HL-60 (cell line): ENCODE measurements around the gene SP8.

ENCODE experiments used
- DNase-seq, 2 experiments: peaks; one replicate each; pipeline ENCODE4 v3.0.0-alpha.2; 2010 to 2020; ENCODE audit warnings: low read depth in 1 of 2, low spot score in 1 of 2
- H3K27ac ChIP-seq: fragments of 250-450 bp; sonication (Bioruptor Pico); replicated peaks from 2 replicates; pipeline ENCODE4 v1.5.1; 2020; ENCODE audit warnings: mild to moderate bottlenecking, moderate library complexity
- H3K27me3 ChIP-seq: fragments of 250-450 bp; sonication (Bioruptor Pico); 2 replicates; pipeline ENCODE4 v1.5.1; 2021; ENCODE audit warnings: mild to moderate bottlenecking, moderate library complexity; ENCODE audit not compliant: insufficient read depth, poor library complexity, severe bottlenecking
- H3K4me3 ChIP-seq: replicated peaks from 2 replicates; pipeline ENCODE4 v1.5.1; 2011; ENCODE audit warnings: mild to moderate bottlenecking, control low read depth, low read length; ENCODE audit not compliant: insufficient read depth
- CTCF ChIP-seq: IDR thresholded peaks from one replicate; pipeline ENCODE4 v1.5.1; 2011; ENCODE audit warnings: low read length, control low read depth, inconsistent platforms; ENCODE audit not compliant: insufficient read depth
- GABPA ChIP-seq: IDR thresholded peaks from 2 replicates; pipeline ENCODE4 v1.6.1; 2012; ENCODE audit warnings: low read depth
- POLR2AphosphoS5 ChIP-seq: IDR thresholded peaks from 2 replicates; pipeline ENCODE4 v1.6.1; 2012; ENCODE audit warnings: low read depth
- REST ChIP-seq: IDR thresholded peaks from 2 replicates; pipeline ENCODE4 v1.6.1; 2012; ENCODE audit warnings: low read depth; ENCODE audit not compliant: insufficient replicate concordance
- SPI1 ChIP-seq: IDR thresholded peaks from 2 replicates; pipeline ENCODE4 v1.6.1; 2012; ENCODE audit warnings: low read depth, mild to moderate bottlenecking, borderline replicate concordance

Gene SP8

GRCh38 chr7:20791538-20792434 is 5.1 kb upstream of the SP8 start:
- TF ChIP-seq SPI1 (no peak), POLR2AphosphoS5 (no peak), GABPA (no peak), CTCF (no peak)
- no peak overlapping the region for H3K27ac ChIP-seq
- H3K4me3 ChIP-seq, result no peak overlapping the region
- no peak for DNase-seq
- H3K27me3 ChIP-seq, result peaks cover 78% of the 10 kb centered on the region

- H3K4me3 ChIP-seq, result no peak overlapping the region
Observed at GRCh38 chr7:20790375-20790774, 3.7 kb upstream of the SP8 start.

GRCh38 chr7:20788420-20788990 is 1.8 kb upstream of the SP8 start:
- H3K4me3 ChIP-seq, result no peak overlapping the region
- TF ChIP-seq POLR2AphosphoS5, result no peak
- no peak for TF ChIP-seq CTCF
- TF ChIP-seq SPI1, result no peak
- TF ChIP-seq REST, result no peak
- no peak for TF ChIP-seq GABPA
- H3K27ac ChIP-seq, result no peak overlapping the region
- DNase-seq, result no peak
- peaks cover 73% of the 10 kb centered on the region for H3K27me3 ChIP-seq

More at GRCh38 chr7:20790375-20790774, 3.7 kb upstream of the SP8 start:
- Histone ChIP-seq H3K27ac (no peak overlapping the region), H3K27me3 (peaks cover 74% of the 10 kb centered on the region)
- TF ChIP-seq POLR2AphosphoS5 (no peak), SPI1 (no peak), CTCF (no peak), REST (no peak), GABPA (no peak)
- DNase-seq, result no peak
